IMR-90 (cell line): Measurements from ENCODE around the gene RMND1.

ENCODE experiments used
- BHLHE40 ChIP-seq: fragments of 150-350 bp; IDR thresholded peaks from 2 replicates; pipeline ENCODE4 v1.6.1; 2016; ENCODE audit warnings: mild to moderate bottlenecking, low read depth, low read length
- POLR2A ChIP-seq: IDR thresholded peaks from 2 replicates; pipeline ENCODE4 v1.6.1; 2012; ENCODE audit warnings: mild to moderate bottlenecking, low read depth, low read length
- RAD21 ChIP-seq: IDR thresholded peaks from 2 replicates; pipeline ENCODE4 v1.6.1; 2012; ENCODE audit warnings: low read length, improper control_type of control experiment
- RCOR1 ChIP-seq: IDR thresholded peaks from 2 replicates; pipeline ENCODE4 v1.6.1; 2012; ENCODE audit warnings: mild to moderate bottlenecking, low read length, improper control_type of control experiment; ENCODE audit not compliant: insufficient replicate concordance
- RFX5 ChIP-seq: IDR thresholded peaks from 2 replicates; pipeline ENCODE4 v1.8.0; 2012; ENCODE audit warnings: low read depth, mild to moderate bottlenecking, low read length, moderate library complexity
- SMC3 ChIP-seq: fragments of 150-350 bp; IDR thresholded peaks from 2 replicates; pipeline ENCODE4 v1.6.1; 2016; ENCODE audit warnings: low read depth, mild to moderate bottlenecking, antibody characterized with exemption, low read length, moderate library complexity
- TF ChIP-seq, protein P1 (sequence below): conservative IDR thresholded peaks from 2 replicates; pipeline ENCODE4 v1.5.1; 2012; ENCODE audit warnings: mild to moderate bottlenecking, low read depth, low read length, improper control_type of control experiment
- TF ChIP-seq, protein P2 (sequence below): fragments of 150-350 bp; IDR thresholded peaks from 2 replicates; pipeline ENCODE4 v1.6.1; 2017; ENCODE audit warnings: mild to moderate bottlenecking, antibody characterized with exemption, low read length, low read depth

DNA sequence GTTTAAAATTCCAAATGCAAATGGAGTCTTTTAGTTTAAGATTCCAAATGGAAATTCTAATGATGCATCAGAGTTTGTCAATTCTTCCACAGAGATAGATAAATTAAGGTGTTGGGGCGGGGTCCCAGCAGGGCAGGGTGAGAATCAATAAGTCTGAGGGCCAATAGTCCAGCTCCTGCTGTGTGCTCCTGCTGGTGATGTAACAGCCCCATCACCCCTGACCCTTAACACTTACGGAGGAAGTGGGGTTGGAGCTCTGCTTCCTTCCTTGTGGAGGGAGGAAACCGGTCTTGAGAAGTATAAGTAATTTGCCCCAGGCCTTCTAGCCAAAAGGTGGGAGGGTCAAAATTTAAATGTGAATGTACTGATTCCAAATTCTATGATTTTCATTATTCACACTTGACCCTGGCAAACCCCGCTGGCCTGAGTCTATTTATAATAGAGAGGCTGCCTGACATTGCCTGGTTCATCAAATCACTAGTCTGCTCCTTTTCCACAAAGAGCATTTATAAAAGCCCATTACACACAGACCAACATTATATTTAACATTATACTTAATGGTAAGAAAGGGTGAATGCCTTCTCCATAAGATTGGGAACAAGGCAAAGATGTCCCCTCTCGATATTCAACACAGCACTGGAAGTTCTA, 77.8 kb downstream of the RMND1 start:
- TF ChIP-seq POLR2A (no peak), RFX5 (no peak), RCOR1 (no peak), BHLHE40 (no peak), RAD21 (no peak), SMC3 (no peak)
- TF ChIP-seq, protein P1, sequence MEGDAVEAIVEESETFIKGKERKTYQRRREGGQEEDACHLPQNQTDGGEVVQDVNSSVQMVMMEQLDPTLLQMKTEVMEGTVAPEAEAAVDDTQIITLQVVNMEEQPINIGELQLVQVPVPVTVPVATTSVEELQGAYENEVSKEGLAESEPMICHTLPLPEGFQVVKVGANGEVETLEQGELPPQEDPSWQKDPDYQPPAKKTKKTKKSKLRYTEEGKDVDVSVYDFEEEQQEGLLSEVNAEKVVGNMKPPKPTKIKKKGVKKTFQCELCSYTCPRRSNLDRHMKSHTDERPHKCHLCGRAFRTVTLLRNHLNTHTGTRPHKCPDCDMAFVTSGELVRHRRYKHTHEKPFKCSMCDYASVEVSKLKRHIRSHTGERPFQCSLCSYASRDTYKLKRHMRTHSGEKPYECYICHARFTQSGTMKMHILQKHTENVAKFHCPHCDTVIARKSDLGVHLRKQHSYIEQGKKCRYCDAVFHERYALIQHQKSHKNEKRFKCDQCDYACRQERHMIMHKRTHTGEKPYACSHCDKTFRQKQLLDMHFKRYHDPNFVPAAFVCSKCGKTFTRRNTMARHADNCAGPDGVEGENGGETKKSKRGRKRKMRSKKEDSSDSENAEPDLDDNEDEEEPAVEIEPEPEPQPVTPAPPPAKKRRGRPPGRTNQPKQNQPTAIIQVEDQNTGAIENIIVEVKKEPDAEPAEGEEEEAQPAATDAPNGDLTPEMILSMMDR: no peak
- TF ChIP-seq, protein P2, sequence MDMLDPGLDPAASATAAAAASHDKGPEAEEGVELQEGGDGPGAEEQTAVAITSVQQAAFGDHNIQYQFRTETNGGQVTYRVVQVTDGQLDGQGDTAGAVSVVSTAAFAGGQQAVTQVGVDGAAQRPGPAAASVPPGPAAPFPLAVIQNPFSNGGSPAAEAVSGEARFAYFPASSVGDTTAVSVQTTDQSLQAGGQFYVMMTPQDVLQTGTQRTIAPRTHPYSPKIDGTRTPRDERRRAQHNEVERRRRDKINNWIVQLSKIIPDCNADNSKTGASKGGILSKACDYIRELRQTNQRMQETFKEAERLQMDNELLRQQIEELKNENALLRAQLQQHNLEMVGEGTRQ: no peak
